HepG2 (cell line): Measurements from ENCODE around the gene SLC9A8. TPM values are rescaled to one million over a fixed set of nuclear protein-coding genes. Genes with fewer than 3 reads are reported as not detected.

Experiments used
- ARNTL ChIP-seq: sonication (generic); formaldehyde crosslinking; IDR thresholded peaks from 2 replicates; pipeline ENCODE4 v1.4.0; 2020; ENCODE audit warnings: mild to moderate bottlenecking, missing genetic modification reagents
- CENPT ChIP-seq: sonication (generic); formaldehyde crosslinking; IDR thresholded peaks from 2 replicates; pipeline ENCODE4 v1.8.0; 2022; ENCODE audit warnings: low read depth, mild to moderate bottlenecking, moderate library complexity, missing genetic modification reagents
- DR1 ChIP-seq: sonication (generic); formaldehyde crosslinking; IDR thresholded peaks from 2 replicates; pipeline ENCODE4 v1.8.0; 2021; ENCODE audit warnings: mild to moderate bottlenecking, missing genetic modification reagents, inconsistent platforms
- HOXA3 ChIP-seq: sonication (generic); formaldehyde crosslinking; IDR thresholded peaks from 2 replicates; pipeline ENCODE4 v1.5.0; 2020; ENCODE audit warnings: missing genetic modification reagents
- KDM5A ChIP-seq: fragments of 200-600 bp; sonication (generic); IDR thresholded peaks from 2 replicates; pipeline ENCODE4 v1.7.0; 2018; ENCODE audit warnings: antibody characterized with exemption, mild to moderate bottlenecking, low read length, borderline replicate concordance
- MATR3 ChIP-seq: sonication (generic); formaldehyde crosslinking; IDR thresholded peaks from 2 replicates; pipeline ENCODE4 v1.4.0; 2020; ENCODE audit warnings: missing genetic modification reagents
- SAP130 ChIP-seq: IDR thresholded peaks from 2 replicates; pipeline ENCODE4 v1.6.1; 2016; ENCODE audit warnings: low read depth
- TAF15 ChIP-seq: fragments of 200-400 bp; formaldehyde crosslinking; IDR thresholded peaks from one replicate; pipeline ENCODE4 v1.6.1; 2018; ENCODE audit warnings: mild to moderate bottlenecking, low read depth, low read length; ENCODE audit not compliant: poor library complexity, severe bottlenecking
- ZNF510 ChIP-seq: sonication (generic); formaldehyde crosslinking; IDR thresholded peaks from 2 replicates; pipeline ENCODE4 v1.4.0; 2020; ENCODE audit warnings: low read depth, mild to moderate bottlenecking, missing genetic modification reagents
- ZNF546 ChIP-seq: sonication (generic); formaldehyde crosslinking; conservative IDR thresholded peaks from 2 replicates; pipeline ENCODE4 v1.8.1; 2023; ENCODE audit warnings: mild to moderate bottlenecking, missing genetic modification reagents
- ZNF547 ChIP-seq: sonication (generic); formaldehyde crosslinking; IDR thresholded peaks from 2 replicates; pipeline ENCODE4 v1.5.1; 2020; ENCODE audit warnings: mild to moderate bottlenecking, missing genetic modification reagents
- ZNF75D ChIP-seq: sonication (generic); formaldehyde crosslinking; IDR thresholded peaks from 2 replicates; pipeline ENCODE4 v1.8.1; 2023; ENCODE audit warnings: missing genetic modification reagents, mild to moderate bottlenecking, borderline replicate concordance
- ZNF816 ChIP-seq: sonication (generic); formaldehyde crosslinking; IDR thresholded peaks from 2 replicates; pipeline ENCODE4 v1.8.0; 2022; ENCODE audit warnings: missing genetic modification reagents, mild to moderate bottlenecking, borderline replicate concordance
- polyA plus RNA-seq, 8 experiments: library from polyadenylated mRNA; depleted of rRNA in 3 of 8; stranded (reverse) in 7 of 8; unstranded in 1 of 8; fragments of >200 nt; fragmentation: Illumina TruSeq in 4 of 8; extraction: Trizol in 4 of 8; gene quantifications; 2 replicates each; pipeline versions ENCODE4 v1.2.1 to v1.2.3, GENCODE V29; 2011 to 2016; ENCODE audit warnings: low read depth in 4 of 8, missing spikeins in 1 of 8, mixed read lengths in 1 of 8; ENCODE audit not compliant: insufficient read depth in 1 of 8
- total RNA-seq, 5 experiments: library from RNA; depleted of rRNA; stranded (reverse); fragments of >200 nt; fragmentation: Illumina TruSeq; extraction: Trizol; gene quantifications; 2 replicates each; pipeline ENCODE4 v1.2.3, GENCODE V29; 2016; ENCODE audit warnings: low read depth in 1 of 5
- TF ChIP-seq, protein P1 (sequence below): sonication (generic); formaldehyde crosslinking; IDR thresholded peaks from 2 replicates; pipeline ENCODE4 v1.4.0; 2020; ENCODE audit warnings: missing genetic modification reagents
- TF ChIP-seq, protein P2 (sequence below): IDR thresholded peaks from 2 replicates; pipeline ENCODE4 v1.6.1; 2016; ENCODE audit warnings: missing biosample characterization, missing genetic modification reagents, low read depth
- TF ChIP-seq, protein P3 (sequence below): IDR thresholded peaks from 2 replicates; pipeline ENCODE4 v1.6.1; 2016
- TF ChIP-seq, protein P4 (sequence below): sonication (generic); formaldehyde crosslinking; IDR thresholded peaks from 2 replicates; pipeline ENCODE4 v1.4.0; 2020; ENCODE audit warnings: missing genetic modification reagents
- TF ChIP-seq, protein P5 (sequence below): sonication (generic); formaldehyde crosslinking; conservative IDR thresholded peaks from 2 replicates; pipeline ENCODE4 v1.4.0; 2020; ENCODE audit warnings: mild to moderate bottlenecking, missing genetic modification reagents, moderate library complexity

The SLC9A8 gene
- total and polyA plus RNA-seq, 2 of the 13 experiments (the other 11 are each of a cell fraction or from before 2014, with no cell fraction given): 4.1 to 7.4 TPM

DNA sequence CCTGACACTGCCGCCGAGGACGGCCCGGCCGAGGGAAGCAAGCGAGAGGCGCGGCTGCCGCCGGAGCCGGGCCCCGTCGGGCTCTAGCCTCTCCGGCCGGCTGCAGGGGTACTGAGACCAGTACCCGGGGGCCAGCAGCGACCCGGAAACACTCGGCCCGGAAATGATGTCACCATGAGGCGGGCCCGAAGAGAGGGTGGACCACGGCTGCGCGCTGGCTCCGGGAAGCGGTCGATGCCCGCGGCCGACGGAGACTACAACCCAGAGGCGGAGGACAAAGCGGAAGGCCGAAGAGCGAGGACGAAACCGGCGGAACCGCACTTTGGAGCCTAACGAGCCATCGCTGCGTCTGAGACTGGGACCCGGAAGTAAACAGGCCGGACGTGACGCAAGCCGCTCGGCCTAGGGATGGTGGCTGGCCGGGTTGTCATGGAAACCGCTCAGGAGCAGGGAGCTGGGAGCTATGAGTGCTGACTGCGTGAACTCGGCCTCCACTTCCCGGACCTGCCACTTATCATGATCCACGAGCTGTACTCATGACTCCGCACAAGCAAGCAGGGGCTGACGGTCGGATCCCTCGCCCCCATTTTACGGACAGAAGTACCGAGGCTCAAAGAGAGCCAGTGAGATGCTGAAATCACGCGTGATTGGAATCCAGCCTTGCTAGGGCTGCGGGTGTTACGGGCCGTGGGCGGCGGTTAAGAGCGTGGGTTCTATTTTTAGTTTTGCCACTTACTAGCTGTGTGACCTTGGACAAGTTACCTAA is 102.9 kb downstream of the SLC9A8 start, which contains the start of gene SPATA2 (continued):
- TF ChIP-seq, protein P1, sequence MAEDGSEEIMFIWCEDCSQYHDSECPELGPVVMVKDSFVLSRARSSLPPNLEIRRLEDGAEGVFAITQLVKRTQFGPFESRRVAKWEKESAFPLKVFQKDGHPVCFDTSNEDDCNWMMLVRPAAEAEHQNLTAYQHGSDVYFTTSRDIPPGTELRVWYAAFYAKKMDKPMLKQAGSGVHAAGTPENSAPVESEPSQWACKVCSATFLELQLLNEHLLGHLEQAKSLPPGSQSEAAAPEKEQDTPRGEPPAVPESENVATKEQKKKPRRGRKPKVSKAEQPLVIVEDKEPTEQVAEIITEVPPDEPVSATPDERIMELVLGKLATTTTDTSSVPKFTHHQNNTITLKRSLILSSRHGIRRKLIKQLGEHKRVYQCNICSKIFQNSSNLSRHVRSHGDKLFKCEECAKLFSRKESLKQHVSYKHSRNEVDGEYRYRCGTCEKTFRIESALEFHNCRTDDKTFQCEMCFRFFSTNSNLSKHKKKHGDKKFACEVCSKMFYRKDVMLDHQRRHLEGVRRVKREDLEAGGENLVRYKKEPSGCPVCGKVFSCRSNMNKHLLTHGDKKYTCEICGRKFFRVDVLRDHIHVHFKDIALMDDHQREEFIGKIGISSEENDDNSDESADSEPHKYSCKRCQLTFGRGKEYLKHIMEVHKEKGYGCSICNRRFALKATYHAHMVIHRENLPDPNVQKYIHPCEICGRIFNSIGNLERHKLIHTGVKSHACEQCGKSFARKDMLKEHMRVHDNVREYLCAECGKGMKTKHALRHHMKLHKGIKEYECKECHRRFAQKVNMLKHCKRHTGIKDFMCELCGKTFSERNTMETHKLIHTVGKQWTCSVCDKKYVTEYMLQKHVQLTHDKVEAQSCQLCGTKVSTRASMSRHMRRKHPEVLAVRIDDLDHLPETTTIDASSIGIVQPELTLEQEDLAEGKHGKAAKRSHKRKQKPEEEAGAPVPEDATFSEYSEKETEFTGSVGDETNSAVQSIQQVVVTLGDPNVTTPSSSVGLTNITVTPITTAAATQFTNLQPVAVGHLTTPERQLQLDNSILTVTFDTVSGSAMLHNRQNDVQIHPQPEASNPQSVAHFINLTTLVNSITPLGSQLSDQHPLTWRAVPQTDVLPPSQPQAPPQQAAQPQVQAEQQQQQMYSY (CRISPR knock-in tag): peak; percentile 77; the same call in 1 of the 2 replicates
- TF ChIP-seq ZNF546 (CRISPR knock-in tag) (peak; percentile 70; the same call in 1 of the 2 replicates), HOXA3 (CRISPR knock-in tag) (peak; percentile 99), TAF15 (peak; percentile 30), DR1 (CRISPR knock-in tag) (peak; percentile 80; the same call in 1 of the 2 replicates), ZNF547 (CRISPR knock-in tag) (no peak; the same call in 1 of the 2 replicates), ZNF75D (CRISPR knock-in tag) (no peak), ZNF510 (CRISPR knock-in tag) (no peak), ARNTL (no peak; the same call in 1 of the 2 replicates), SAP130 (CRISPR knock-in tag) (peak; percentile 98), CENPT (CRISPR knock-in tag) (0 out of 2 replicates have a peak, but pooled peaks have one; percentile 52), ZNF816 (CRISPR knock-in tag) (no peak), KDM5A (peak; percentile 97), MATR3 (0 out of 2 replicates have a peak, but pooled peaks have one; percentile 5)
- TF ChIP-seq, protein P2, sequence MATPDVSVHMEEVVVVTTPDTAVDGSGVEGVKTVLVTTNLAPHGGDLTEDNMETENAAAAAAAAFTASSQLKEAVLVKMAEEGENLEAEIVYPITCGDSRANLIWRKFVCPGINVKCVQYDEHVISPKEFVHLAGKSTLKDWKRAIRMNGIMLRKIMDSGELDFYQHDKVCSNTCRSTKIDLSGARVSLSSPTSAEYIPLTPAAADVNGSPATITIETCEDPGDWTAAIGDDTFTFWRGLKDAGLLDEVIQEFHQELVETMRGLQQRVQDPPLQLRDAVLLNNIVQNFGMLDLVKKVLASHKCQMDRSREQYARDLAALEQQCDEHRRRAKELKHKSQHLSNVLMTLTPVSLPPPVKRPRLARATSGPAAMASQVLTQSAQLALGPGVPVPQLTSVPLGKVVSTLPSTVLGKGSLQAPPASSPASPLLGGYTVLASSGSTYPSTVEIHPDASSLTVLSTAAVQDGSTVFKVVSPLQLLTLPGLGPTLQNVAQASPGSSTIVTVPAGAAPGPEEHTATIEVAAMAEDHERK (CRISPR knock-in tag): no peak; the same call in 1 of the 2 replicates
- TF ChIP-seq, protein P3, sequence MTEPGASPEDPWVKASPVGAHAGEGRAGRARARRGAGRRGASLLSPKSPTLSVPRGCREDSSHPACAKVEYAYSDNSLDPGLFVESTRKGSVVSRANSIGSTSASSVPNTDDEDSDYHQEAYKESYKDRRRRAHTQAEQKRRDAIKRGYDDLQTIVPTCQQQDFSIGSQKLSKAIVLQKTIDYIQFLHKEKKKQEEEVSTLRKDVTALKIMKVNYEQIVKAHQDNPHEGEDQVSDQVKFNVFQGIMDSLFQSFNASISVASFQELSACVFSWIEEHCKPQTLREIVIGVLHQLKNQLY (CRISPR knock-in tag): peak; percentile 81
- TF ChIP-seq, protein P4, sequence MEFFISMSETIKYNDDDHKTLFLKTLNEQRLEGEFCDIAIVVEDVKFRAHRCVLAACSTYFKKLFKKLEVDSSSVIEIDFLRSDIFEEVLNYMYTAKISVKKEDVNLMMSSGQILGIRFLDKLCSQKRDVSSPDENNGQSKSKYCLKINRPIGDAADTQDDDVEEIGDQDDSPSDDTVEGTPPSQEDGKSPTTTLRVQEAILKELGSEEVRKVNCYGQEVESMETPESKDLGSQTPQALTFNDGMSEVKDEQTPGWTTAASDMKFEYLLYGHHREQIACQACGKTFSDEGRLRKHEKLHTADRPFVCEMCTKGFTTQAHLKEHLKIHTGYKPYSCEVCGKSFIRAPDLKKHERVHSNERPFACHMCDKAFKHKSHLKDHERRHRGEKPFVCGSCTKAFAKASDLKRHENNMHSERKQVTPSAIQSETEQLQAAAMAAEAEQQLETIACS (CRISPR knock-in tag): 0 out of 2 replicates have a peak, but pooled peaks have one; percentile 40
- TF ChIP-seq, protein P5, sequence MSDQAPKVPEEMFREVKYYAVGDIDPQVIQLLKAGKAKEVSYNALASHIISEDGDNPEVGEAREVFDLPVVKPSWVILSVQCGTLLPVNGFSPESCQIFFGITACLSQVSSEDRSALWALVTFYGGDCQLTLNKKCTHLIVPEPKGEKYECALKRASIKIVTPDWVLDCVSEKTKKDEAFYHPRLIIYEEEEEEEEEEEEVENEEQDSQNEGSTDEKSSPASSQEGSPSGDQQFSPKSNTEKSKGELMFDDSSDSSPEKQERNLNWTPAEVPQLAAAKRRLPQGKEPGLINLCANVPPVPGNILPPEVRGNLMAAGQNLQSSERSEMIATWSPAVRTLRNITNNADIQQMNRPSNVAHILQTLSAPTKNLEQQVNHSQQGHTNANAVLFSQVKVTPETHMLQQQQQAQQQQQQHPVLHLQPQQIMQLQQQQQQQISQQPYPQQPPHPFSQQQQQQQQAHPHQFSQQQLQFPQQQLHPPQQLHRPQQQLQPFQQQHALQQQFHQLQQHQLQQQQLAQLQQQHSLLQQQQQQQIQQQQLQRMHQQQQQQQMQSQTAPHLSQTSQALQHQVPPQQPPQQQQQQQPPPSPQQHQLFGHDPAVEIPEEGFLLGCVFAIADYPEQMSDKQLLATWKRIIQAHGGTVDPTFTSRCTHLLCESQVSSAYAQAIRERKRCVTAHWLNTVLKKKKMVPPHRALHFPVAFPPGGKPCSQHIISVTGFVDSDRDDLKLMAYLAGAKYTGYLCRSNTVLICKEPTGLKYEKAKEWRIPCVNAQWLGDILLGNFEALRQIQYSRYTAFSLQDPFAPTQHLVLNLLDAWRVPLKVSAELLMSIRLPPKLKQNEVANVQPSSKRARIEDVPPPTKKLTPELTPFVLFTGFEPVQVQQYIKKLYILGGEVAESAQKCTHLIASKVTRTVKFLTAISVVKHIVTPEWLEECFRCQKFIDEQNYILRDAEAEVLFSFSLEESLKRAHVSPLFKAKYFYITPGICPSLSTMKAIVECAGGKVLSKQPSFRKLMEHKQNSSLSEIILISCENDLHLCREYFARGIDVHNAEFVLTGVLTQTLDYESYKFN (CRISPR knock-in tag): peak; percentile 44; the same call in 1 of the 2 replicates
